ENCODE measurements around the gene DERL3. TPM values are rescaled to one million over a fixed set of nuclear protein-coding genes. Genes with fewer than 3 reads are reported as not detected.

DERL3 gene
- total RNA-seq, 1 experiment from 2014 or later = 9.8 TPM

DNA sequence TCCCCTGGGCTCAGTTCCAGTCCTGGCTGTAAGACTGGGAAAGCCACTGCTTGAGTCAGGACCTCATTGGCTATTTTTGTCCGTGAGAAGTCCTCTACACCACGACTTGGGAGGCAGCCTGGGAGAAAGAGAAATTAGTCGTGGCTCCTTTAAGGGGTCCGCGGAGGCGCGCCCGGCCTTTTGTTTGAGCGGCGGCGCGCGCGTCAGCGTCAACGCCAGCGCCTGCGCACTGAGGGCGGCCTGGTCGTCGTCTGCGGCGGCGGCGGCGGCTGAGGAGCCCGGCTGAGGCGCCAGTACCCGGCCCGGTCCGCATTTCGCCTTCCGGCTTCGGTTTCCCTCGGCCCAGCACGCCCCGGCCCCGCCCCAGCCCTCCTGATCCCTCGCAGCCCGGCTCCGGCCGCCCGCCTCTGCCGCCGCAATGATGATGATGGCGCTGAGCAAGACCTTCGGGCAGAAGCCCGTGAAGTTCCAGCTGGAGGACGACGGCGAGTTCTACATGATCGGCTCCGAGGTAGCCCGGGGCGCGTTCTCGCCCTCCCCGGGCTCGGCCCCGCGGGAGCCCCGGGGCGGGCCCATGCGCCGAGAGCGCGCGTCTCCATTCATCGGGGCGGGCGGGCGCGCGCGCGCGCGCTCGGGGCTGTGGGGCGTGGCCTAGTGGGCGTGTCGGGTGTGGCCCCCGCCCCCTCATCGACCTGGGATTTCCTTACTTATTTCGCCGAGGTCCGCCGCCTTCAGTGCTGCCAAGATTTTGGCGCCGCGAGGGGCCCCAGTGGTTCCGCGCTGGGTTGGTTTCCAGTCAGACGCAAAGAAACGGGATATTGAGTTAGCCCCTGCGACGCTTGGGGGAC, 51.8 kb downstream of the DERL3 start, which contains the start of gene SMARCB1:
SMARCB1 (plus strand) TSS at position 215 of the 848 bp plus-strand sequence; CDS start at position 419, 204 bp downstream.
- Mint-ChIP-seq H3K4me1 (peaks cover 22 to 30% of the 10 kb centered on the region in 2 experiments), H3K4me3 (peak within 1 kb of the TSS; percentile 88 to 95), H3K36me3 (ENCODE audit: insufficient read depth in 1 of 3, low read depth in 3 of 3) (peaks cover 0 to 11% (median 10%) of the 10 kb centered on the region in 3 experiments; a peak in 5 of 7 replicates), H3K27ac (peak within 1 kb of the TSS; percentile 88 to 96 (median 96); a peak in 6 of 7 replicates), H3K9me3 (no peaks in the 10 kb centered on the region), H3K27me3 (ENCODE audit: low read depth) (no peaks in the 10 kb centered on the region)
- Histone ChIP-seq H2AFZ (ENCODE audit: low read length) (peak within 1 kb of the TSS; percentile 7), H2BK20ac (ENCODE audit: low read depth, low read length, poor library complexity, severe bottlenecking) (no peak within 1 kb of the TSS), H4K5ac (ENCODE audit: insufficient read length, low read depth, low read length) (no peak within 1 kb of the TSS), H2BK15ac (ENCODE audit: low read depth, low read length) (no peak within 1 kb of the TSS), H2BK12ac (ENCODE audit: insufficient read length, low read depth, low read length) (peak within 1 kb of the TSS; percentile 9), H2BK5ac (ENCODE audit: insufficient read length, low read length) (no peak within 1 kb of the TSS), H4K8ac (replicated peaks; ENCODE audit: insufficient read length, low read depth, low read length) (no peak within 1 kb of the TSS), H3K14ac (ENCODE audit: insufficient read depth, low read length) (peak within 1 kb of the TSS; percentile 99), H4K91ac (ENCODE audit: insufficient read length, low read depth, low read length) (no peak within 1 kb of the TSS), H3K27me3 (ENCODE audit: insufficient read depth, low read length) (no peaks in the 10 kb centered on the region), H3K23me2 (ENCODE audit: insufficient read length, low read depth, low read length, poor library complexity, severe bottlenecking) (peaks cover 2% of the 10 kb centered on the region), H4K20me1 (ENCODE audit: control insufficient read depth, insufficient read depth, insufficient read length) (no peaks in the 10 kb centered on the region), H3K4ac (ENCODE audit: low read depth, low read length) (no peak within 1 kb of the TSS; the same call in 1 of the 2 replicates), H3K4me2 (ENCODE audit: insufficient read depth, insufficient read length, low read length) (peak within 1 kb of the TSS; percentile 70), H3T11ph (ENCODE audit: low read length) (no peak within 1 kb of the TSS), H2AK5ac (ENCODE audit: insufficient read length, low read length) (no peak within 1 kb of the TSS), H3K56ac (ENCODE audit: insufficient read length, low read depth, low read length) (no peak within 1 kb of the TSS), H3K18ac (ENCODE audit: insufficient read length, low read depth, low read length) (peak within 1 kb of the TSS; percentile 99), H3K9ac (ENCODE audit: extremely low read depth, insufficient read length, low read length) (peak within 1 kb of the TSS; percentile 94), H2BK120ac (ENCODE audit: low read depth, low read length, poor library complexity, severe bottlenecking) (no peak within 1 kb of the TSS), H3K27ac (ENCODE audit: insufficient read length, low read depth, low read length) (peak within 1 kb of the TSS; percentile 54), H3K23ac (ENCODE audit: insufficient read length, low read depth, low read length) (no peak within 1 kb of the TSS), H3K9me3 (ENCODE audit: control insufficient read depth, low read depth, low read length) (no peaks in the 10 kb centered on the region), H3K79me2 (ENCODE audit: insufficient read depth, low read length) (peaks cover 16% of the 10 kb centered on the region; the same call in 1 of the 2 replicates), H3K79me1 (ENCODE audit: insufficient read depth, low read depth, low read length, poor library complexity, severe bottlenecking) (no peaks in the 10 kb centered on the region), H3K4me1 (ENCODE audit: insufficient read depth, low read length) (peaks cover 2% of the 10 kb centered on the region; the same call in 1 of the 2 replicates)
- peak; percentile 84 for DNase-seq
- TF ChIP-seq, protein P1, sequence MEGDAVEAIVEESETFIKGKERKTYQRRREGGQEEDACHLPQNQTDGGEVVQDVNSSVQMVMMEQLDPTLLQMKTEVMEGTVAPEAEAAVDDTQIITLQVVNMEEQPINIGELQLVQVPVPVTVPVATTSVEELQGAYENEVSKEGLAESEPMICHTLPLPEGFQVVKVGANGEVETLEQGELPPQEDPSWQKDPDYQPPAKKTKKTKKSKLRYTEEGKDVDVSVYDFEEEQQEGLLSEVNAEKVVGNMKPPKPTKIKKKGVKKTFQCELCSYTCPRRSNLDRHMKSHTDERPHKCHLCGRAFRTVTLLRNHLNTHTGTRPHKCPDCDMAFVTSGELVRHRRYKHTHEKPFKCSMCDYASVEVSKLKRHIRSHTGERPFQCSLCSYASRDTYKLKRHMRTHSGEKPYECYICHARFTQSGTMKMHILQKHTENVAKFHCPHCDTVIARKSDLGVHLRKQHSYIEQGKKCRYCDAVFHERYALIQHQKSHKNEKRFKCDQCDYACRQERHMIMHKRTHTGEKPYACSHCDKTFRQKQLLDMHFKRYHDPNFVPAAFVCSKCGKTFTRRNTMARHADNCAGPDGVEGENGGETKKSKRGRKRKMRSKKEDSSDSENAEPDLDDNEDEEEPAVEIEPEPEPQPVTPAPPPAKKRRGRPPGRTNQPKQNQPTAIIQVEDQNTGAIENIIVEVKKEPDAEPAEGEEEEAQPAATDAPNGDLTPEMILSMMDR (conservative IDR thresholded peaks at IDR 0.05) = 0 out of 3 replicates have a peak, but pooled peaks have one; percentile 10
- WGBS (ENCODE audit: extremely low coverage, insufficient read length, low lambda C conversion rate) = no CpG with 5 or more reads among the region's 97 CpGs
